ENCODE measurements around the gene CROCC2.

The CROCC2 gene

DNA sequence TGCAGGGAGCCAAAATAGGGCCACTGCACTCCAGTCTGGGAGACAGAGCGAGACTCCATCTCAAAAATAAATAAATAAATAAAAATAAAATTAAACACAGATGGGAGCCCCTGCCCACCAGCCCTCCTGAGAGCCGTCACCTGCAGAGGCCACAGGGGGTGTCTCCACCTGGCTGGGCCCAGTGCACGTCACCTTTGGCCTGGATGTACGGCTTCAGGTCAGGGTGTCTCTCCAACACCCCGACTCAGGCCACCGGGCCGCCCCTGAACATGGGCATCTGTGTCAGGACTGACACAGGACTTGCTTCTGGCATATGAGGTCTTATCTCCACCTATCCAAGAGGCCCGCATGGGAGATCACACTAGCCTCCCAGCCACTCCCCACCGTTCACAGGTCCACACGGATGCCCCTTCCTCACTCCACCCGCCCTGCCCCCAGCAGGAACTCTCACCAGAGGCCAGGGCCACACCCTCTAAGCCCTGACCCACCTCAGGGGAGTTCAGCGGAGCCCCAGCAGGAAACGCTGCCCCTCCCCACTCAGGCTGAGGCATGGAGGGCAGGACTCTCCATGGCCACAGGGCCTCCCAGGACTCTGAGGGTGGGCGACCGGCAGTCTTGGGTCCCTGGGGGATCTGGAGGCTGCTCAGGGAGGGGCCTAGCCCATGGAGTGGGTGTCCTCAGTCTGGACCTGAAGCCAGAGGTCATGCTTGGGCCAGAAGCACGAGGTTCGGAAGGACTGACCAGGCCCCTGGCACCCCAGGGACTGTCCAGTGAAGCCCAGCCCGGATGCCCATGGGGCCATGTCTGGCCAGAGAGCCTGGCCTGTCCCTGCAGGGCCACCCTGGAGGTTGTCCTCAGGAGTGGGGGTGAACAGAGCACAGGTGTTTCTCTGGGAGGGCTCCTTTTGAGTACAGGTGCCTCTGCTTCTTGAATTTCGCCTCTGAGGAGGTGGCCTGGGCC is 1.6 kb upstream of the CROCC2 start:
- Histone ChIP-seq H3F3A (ENCODE audit: insufficient read depth, low read length) (no peaks in the 10 kb centered on the region), H3K9ac (ENCODE audit: low read length) (no peak overlapping the region), H3K4me2 (ENCODE audit: low read length) (no peak overlapping the region), H2AFZ (ENCODE audit: low read length) (no peak overlapping the region), H3K4me3 (ENCODE audit: low read depth, low read length, poor library complexity, severe bottlenecking) (no peak overlapping the region), H3K4me1 (ENCODE audit: insufficient read depth, low read length, severe bottlenecking) (no peaks in the 10 kb centered on the region), H4K20me1 (ENCODE audit: insufficient read depth, low read length) (no peaks in the 10 kb centered on the region), H3K79me2 (ENCODE audit: insufficient read depth, low read length) (no peaks in the 10 kb centered on the region), H3K27ac (ENCODE audit: low read depth, low read length, poor library complexity, severe bottlenecking) (no peak overlapping the region), H3K9me3 (ENCODE audit: low read length) (no peaks in the 10 kb centered on the region), H3K27me3 (ENCODE audit: insufficient read depth, low read length) (0 out of 2 replicates have a peak, but pooled peaks cover 5% of the 10 kb centered on the region), H3K9me2 (ENCODE audit: low read depth, low read length) (no peaks in the 10 kb centered on the region), H3K36me3 (ENCODE audit: insufficient read depth, low read length) (no peaks in the 10 kb centered on the region)
- TF ChIP-seq, protein P1, sequence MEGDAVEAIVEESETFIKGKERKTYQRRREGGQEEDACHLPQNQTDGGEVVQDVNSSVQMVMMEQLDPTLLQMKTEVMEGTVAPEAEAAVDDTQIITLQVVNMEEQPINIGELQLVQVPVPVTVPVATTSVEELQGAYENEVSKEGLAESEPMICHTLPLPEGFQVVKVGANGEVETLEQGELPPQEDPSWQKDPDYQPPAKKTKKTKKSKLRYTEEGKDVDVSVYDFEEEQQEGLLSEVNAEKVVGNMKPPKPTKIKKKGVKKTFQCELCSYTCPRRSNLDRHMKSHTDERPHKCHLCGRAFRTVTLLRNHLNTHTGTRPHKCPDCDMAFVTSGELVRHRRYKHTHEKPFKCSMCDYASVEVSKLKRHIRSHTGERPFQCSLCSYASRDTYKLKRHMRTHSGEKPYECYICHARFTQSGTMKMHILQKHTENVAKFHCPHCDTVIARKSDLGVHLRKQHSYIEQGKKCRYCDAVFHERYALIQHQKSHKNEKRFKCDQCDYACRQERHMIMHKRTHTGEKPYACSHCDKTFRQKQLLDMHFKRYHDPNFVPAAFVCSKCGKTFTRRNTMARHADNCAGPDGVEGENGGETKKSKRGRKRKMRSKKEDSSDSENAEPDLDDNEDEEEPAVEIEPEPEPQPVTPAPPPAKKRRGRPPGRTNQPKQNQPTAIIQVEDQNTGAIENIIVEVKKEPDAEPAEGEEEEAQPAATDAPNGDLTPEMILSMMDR (IDR thresholded peaks at IDR 0.05; ENCODE audit: low read length) = no peak
- TF ChIP-seq EZH2 (IDR thresholded peaks at IDR 0.05; ENCODE audit: borderline replicate concordance, low read length) = no peak

- Histone ChIP-seq H3F3A (ENCODE audit: insufficient read depth, low read length) (no peaks in the 10 kb centered on the region), H2AFZ (ENCODE audit: low read length) (no peak overlapping the region)
Observed at GRCh38 chr2:240905176-240905781, 857 bp upstream of the CROCC2 start.

GRCh38 chr2:240906911-240907590 is 915 bp downstream of the CROCC2 start:
- Histone ChIP-seq H3K27me3 (ENCODE audit: insufficient read depth, low read length) (0 out of 2 replicates have a peak, but pooled peaks cover under 1% of the 10 kb centered on the region), H3K79me2 (ENCODE audit: insufficient read depth, low read length) (no peaks in the 10 kb centered on the region), H3K4me1 (ENCODE audit: insufficient read depth, low read length, severe bottlenecking) (no peaks in the 10 kb centered on the region), H3K36me3 (ENCODE audit: insufficient read depth, low read length) (no peaks in the 10 kb centered on the region), H4K20me1 (ENCODE audit: insufficient read depth, low read length) (no peaks in the 10 kb centered on the region), H3F3A (ENCODE audit: insufficient read depth, low read length) (no peaks in the 10 kb centered on the region), H3K27ac (ENCODE audit: low read depth, low read length, poor library complexity, severe bottlenecking) (no peak overlapping the region), H3K9ac (ENCODE audit: low read length) (no peak overlapping the region), H2AFZ (ENCODE audit: low read length) (no peak overlapping the region), H3K9me3 (ENCODE audit: low read length) (no peaks in the 10 kb centered on the region), H3K9me2 (ENCODE audit: low read depth, low read length) (no peaks in the 10 kb centered on the region), H3K4me3 (ENCODE audit: low read depth, low read length, poor library complexity, severe bottlenecking) (no peak overlapping the region), H3K4me2 (ENCODE audit: low read length) (no peak overlapping the region)
- TF ChIP-seq EZH2 (IDR thresholded peaks at IDR 0.05; ENCODE audit: borderline replicate concordance, low read length) = no peak
- TF ChIP-seq, protein P1 (IDR thresholded peaks at IDR 0.05; ENCODE audit: low read length) = no peak

More at GRCh38 chr2:240905176-240905781, 857 bp upstream of the CROCC2 start:
- Histone ChIP-seq H3K4me2 (ENCODE audit: low read length) (no peak overlapping the region), H3K9ac (ENCODE audit: low read length) (no peak overlapping the region), H3K4me3 (ENCODE audit: low read depth, low read length, poor library complexity, severe bottlenecking) (no peak overlapping the region), H3K27ac (ENCODE audit: low read depth, low read length, poor library complexity, severe bottlenecking) (no peak overlapping the region), H4K20me1 (ENCODE audit: insufficient read depth, low read length) (no peaks in the 10 kb centered on the region), H3K4me1 (ENCODE audit: insufficient read depth, low read length, severe bottlenecking) (no peaks in the 10 kb centered on the region), H3K79me2 (ENCODE audit: insufficient read depth, low read length) (no peaks in the 10 kb centered on the region), H3K9me3 (ENCODE audit: low read length) (no peaks in the 10 kb centered on the region), H3K36me3 (ENCODE audit: insufficient read depth, low read length) (no peaks in the 10 kb centered on the region), H3K27me3 (ENCODE audit: insufficient read depth, low read length) (0 out of 2 replicates have a peak, but pooled peaks cover 5% of the 10 kb centered on the region), H3K9me2 (ENCODE audit: low read depth, low read length) (no peaks in the 10 kb centered on the region)
- TF ChIP-seq EZH2 (IDR thresholded peaks at IDR 0.05; ENCODE audit: borderline replicate concordance, low read length) = no peak
- TF ChIP-seq, protein P1 (IDR thresholded peaks at IDR 0.05; ENCODE audit: low read length) = no peak
